NT2/D1 (cell line): Measurements from ENCODE around the gene SPATA21.

ENCODE experiments used
- SUZ12 ChIP-seq: IDR thresholded peaks from 2 replicates; pipeline ENCODE4 v1.6.1; 2011; ENCODE audit not compliant: insufficient read length, insufficient read depth; ENCODE audit errors: extremely low read depth
- YY1 ChIP-seq: IDR thresholded peaks from 2 replicates; pipeline ENCODE4 v1.6.1; 2011; ENCODE audit not compliant: insufficient read length, insufficient read depth
- ZNF274 ChIP-seq: IDR thresholded peaks from 2 replicates; pipeline ENCODE4 v1.6.1; 2011; ENCODE audit warnings: mild to moderate bottlenecking, low read depth, low read length

DNA sequence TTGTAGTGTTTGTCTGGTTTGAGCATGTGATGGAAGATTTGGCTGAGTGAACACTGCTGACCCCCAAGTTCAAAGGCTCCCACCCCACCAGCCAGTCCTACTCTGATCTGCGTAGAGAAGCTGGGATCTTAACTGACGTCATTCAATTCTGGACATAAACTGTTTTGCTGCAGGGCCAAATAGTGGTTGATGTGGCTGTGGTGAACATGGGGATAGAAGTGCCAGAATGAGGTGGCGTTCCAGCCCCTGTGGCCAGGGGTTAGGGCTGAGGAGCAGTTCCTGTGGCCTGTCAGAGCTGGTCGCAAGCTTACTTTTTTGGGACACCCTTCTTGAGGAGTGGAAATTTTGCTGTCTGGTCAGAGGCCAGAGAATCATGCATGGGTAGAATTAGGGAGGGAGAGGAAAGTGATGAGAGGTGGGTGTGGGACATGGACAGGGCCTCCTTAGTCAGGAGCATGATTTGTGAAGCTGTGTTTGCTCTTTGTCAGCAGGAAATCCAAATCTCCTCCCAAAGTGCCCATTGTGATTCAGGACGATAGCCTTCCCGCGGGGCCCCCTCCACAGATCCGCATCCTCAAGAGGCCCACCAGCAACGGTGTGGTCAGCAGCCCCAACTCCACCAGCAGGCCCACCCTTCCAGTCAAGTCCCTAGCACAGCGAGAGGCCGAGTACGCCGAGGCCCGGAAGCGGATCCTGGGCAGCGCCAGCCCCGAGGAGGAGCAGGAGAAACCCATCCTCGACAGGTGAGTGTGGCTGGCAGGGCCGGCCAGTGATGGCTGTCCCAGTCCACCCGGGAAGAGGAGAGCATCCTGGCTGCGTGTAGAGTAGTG is 44.3 kb downstream of the SPATA21 start:
- TF ChIP-seq ZNF274 (no peak), YY1 (no peak), SUZ12 (no peak)
